Activated CD8-positive, alpha-beta T cell treated with anti-CD3 and anti-CD28 coated beads for 36 hours (primary cell): ENCODE data around the gene FCRL6. TPM values are rescaled to one million over a fixed set of nuclear protein-coding genes. Genes with fewer than 3 reads are reported as not detected.

Source experiments
- ATAC-seq: fragments of 200-7000 bp; cut with Tn5 transposase; one replicate; pipeline ENCODE4 v1.10.0; 2021; ENCODE audit warnings: mild to moderate bottlenecking, moderate library complexity
- CTCF ChIA-PET: fragments of 350-600 bp; sonication (Branson Sonifier 250); formaldehyde crosslinking; loops from one replicate; lab custom pipeline; 2021; ENCODE audit warnings: antibody characterized with exemption; lab: Charles Lee
- POLR2A ChIA-PET: fragments of 350-600 bp; sonication (Branson Sonifier 250); formaldehyde crosslinking; loops from one replicate; lab custom pipeline; 2021; ENCODE audit warnings: antibody characterized with exemption; lab: Charles Lee
- DNase-seq: peaks from one replicate; pipeline ENCODE4 v3.0.0-alpha.2; 2020
- H3K27ac Mint-ChIP-seq: one replicate; pipeline ENCODE4 v1.8.0; 2021; ENCODE audit warnings: mild to moderate bottlenecking, mixed read lengths
- H3K27me3 Mint-ChIP-seq: one replicate; pipeline ENCODE4 v1.8.0; 2021; ENCODE audit warnings: mixed read lengths
- H3K36me3 Mint-ChIP-seq: one replicate; pipeline ENCODE4 v1.8.0; 2021; ENCODE audit warnings: low read depth, mixed read lengths
- H3K4me1 Mint-ChIP-seq: one replicate; pipeline ENCODE4 v1.8.0; 2021; ENCODE audit warnings: low read depth, mixed read lengths
- H3K4me3 Mint-ChIP-seq: one replicate; pipeline ENCODE4 v1.8.0; 2021; ENCODE audit warnings: mild to moderate bottlenecking, moderate library complexity, mixed read lengths
- H3K9me3 Mint-ChIP-seq: one replicate; pipeline ENCODE4 v1.8.0; 2021; ENCODE audit warnings: mixed read lengths
- intact Hi-C: fragments of 100-400 bp; cut with micrococcal nuclease; formaldehyde crosslinking; loops from one replicate; pipeline ENCODE4 v1.10.0; 2022
- total RNA-seq, 2 experiments: library from RNA; stranded (reverse); gene quantifications; one replicate each; pipeline ENCODE4 v1.2.3, GENCODE V29; 2021
- TF ChIP-seq, protein P1 (sequence below): fragments of 200-600 bp; IDR thresholded peaks from one replicate; pipeline ENCODE4 v1.8.0; 2022; ENCODE audit warnings: antibody characterized with exemption, mild to moderate bottlenecking

The FCRL6 gene
- total RNA-seq, 2 experiments from 2014 or later, result 0.20 TPM; not detected in 1

DNA sequence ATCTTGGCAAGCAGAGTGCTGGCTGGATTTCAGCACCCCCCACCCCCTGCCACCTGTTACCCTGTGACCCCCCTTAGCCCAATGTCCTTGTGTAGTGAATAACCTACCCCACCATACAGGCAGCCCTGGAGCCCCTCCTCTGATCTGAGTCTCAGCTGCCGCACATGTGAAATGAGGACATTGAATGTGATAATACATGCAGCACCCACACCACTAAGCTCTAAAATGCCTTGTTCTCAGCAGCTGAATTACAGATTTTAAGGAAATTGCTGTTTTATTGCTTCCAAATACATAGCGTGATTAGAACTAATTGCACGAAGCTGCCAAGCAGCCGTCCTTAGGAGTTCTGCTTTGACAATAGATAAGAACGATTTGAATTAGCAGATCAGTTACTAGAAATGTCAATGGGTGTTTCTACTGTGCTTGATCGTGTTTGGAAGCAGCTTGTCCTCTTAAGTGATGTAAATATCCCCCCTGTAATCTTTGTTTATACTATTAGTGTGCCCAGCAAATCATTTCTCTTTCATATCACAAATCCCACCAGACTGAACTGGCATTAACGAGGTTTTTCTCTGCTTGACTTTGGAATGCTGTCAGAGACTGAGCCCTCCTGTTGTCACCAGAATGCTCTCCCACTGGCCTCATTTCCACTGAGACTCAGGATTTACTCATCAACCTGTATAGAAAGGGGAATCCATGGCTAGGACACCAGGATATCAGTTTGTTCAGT lies 29.4 kb downstream of the FCRL6 start:
- no peak overlapping the region for H3K4me3 Mint-ChIP-seq
- intact Hi-C loops, result no loop called here
- ATAC-seq (no peak), DNase-seq (no peak)
- H3K27ac Mint-ChIP-seq, result no peak overlapping the region
- H3K27me3 Mint-ChIP-seq, result no peaks in the 10 kb centered on the region
- H3K9me3 Mint-ChIP-seq, result peaks cover 4% of the 10 kb centered on the region
- ChIA-PET POLR2A (interaction anchor here (0.9 to 1.9 kb wide), 3 partner anchors 10 to 94 kb away, joined by 3 to 5 read pairs (median 3); partner anchors contain the start of gene TAGLN2), CTCF (interaction anchor here (1.1 to 3.1 kb wide), 6 partner anchors 10 to 60 kb away, joined by 3 to 13 read pairs (median 6); no protein-coding TSS in a partner anchor)
- peaks cover 1% of the 10 kb centered on the region for H3K36me3 Mint-ChIP-seq
- TF ChIP-seq, protein P1, sequence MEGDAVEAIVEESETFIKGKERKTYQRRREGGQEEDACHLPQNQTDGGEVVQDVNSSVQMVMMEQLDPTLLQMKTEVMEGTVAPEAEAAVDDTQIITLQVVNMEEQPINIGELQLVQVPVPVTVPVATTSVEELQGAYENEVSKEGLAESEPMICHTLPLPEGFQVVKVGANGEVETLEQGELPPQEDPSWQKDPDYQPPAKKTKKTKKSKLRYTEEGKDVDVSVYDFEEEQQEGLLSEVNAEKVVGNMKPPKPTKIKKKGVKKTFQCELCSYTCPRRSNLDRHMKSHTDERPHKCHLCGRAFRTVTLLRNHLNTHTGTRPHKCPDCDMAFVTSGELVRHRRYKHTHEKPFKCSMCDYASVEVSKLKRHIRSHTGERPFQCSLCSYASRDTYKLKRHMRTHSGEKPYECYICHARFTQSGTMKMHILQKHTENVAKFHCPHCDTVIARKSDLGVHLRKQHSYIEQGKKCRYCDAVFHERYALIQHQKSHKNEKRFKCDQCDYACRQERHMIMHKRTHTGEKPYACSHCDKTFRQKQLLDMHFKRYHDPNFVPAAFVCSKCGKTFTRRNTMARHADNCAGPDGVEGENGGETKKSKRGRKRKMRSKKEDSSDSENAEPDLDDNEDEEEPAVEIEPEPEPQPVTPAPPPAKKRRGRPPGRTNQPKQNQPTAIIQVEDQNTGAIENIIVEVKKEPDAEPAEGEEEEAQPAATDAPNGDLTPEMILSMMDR, result no peak
- H3K4me1 Mint-ChIP-seq, result peaks cover 31% of the 10 kb centered on the region

DNA sequence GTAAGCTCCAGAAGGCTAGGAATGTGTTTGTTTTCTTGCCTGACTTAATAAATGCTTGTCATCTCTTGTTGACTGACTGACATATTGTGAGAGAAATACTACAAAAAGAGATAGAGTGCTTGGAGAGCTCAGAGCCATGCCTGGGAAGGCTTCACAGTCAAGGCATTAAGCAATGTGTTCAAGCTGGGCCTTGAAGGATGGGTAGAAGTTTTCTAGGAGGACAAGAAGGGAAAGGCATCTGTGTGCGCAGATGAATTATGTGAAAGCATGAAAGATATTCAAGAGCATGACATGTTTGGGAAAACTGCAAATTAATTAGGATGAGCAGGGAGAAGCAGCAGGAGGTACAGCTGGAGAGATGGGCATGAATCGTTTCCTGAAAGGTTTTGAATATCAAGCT lies 30.1 kb downstream of the FCRL6 start:
- ChIA-PET CTCF (interaction anchor here (1.1 to 3.1 kb wide), 5 partner anchors 9 to 59 kb away, joined by 3 to 13 read pairs (median 7); no protein-coding TSS in a partner anchor), POLR2A (interaction anchor here (0.9 to 1.9 kb wide), 3 partner anchors 9 to 93 kb away, joined by 3 to 5 read pairs (median 3); partner anchors contain the start of gene TAGLN2)
- H3K9me3 Mint-ChIP-seq, result no peaks in the 10 kb centered on the region
- no peak overlapping the region for H3K27ac Mint-ChIP-seq
- intact Hi-C loops, result no loop called here
- H3K36me3 Mint-ChIP-seq, result peaks cover 3% of the 10 kb centered on the region
- no peak overlapping the region for H3K4me3 Mint-ChIP-seq
- DNase-seq (no peak), ATAC-seq (no peak)
- no peaks in the 10 kb centered on the region for H3K27me3 Mint-ChIP-seq
- TF ChIP-seq, protein P1, result no peak
- peaks cover 23% of the 10 kb centered on the region for H3K4me1 Mint-ChIP-seq

DNA sequence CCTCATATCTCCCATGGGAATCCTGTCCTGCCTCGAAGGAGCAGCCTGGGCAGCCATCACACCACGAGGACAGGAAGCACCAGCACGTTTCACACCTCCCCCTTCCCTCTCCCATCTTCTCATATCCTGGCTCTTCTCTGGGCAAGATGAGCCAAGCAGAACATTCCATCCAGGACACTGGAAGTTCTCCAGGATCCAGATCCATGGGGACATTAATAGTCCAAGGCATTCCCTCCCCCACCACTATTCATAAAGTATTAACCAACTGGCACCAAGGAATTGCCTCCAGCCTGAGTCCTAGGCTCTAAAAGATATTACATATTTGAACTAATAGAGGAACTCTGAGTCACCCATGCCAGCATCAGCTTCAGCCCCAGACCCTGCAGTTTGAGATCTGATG lies 33.2 kb downstream of the FCRL6 start:
- peaks cover 7% of the 10 kb centered on the region for H3K4me1 Mint-ChIP-seq
- H3K9me3 Mint-ChIP-seq, result no peaks in the 10 kb centered on the region
- ATAC-seq (no peak), DNase-seq (no peak)
- CTCF ChIA-PET, result interaction anchor here (1.0 kb wide), 1 partner anchor 57 kb away, joined by 3 read pairs; no protein-coding TSS in a partner anchor
- H3K36me3 Mint-ChIP-seq, result peaks cover 6% of the 10 kb centered on the region
- intact Hi-C loops, result no loop called here
- H3K27me3 Mint-ChIP-seq, result no peaks in the 10 kb centered on the region
- no peak overlapping the region for H3K27ac Mint-ChIP-seq
- TF ChIP-seq, protein P1, result no peak
- no peak overlapping the region for H3K4me3 Mint-ChIP-seq
- POLR2A ChIA-PET, result no interaction called here

DNA sequence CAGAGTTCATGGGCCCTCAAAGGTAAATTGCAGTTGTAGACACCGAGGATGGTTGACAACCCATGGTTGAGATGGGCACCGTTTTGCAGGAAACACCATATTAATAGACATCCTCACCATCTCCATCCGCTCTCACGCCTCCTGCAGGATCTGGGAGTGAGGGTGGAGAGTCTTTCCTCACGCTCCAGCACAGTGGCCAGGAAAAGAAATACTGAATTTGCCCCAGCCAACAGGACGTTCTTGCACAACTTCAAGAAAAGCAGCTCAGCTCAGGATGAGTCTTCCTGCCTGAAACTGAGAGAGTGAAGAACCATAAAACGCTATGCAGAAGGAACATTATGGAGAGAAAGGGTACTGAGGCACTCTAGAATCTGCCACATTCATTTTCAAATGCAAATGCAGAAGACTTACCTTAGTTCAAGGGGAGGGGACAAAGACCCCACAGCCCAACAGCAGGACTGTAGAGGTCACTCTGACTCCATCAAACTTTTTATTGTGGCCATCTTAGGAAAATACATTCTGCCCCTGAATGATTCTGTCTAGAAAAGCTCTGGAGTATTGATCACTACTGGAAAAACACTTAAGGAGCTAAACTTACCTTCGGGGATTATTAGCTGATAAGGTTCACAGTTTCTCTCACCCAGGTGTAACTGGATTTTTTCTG lies 33.8 kb downstream of the FCRL6 start:
- H3K9me3 Mint-ChIP-seq, result no peaks in the 10 kb centered on the region
- intact Hi-C loops, result no loop called here
- no peak for ATAC-seq
- H3K27me3 Mint-ChIP-seq, result no peaks in the 10 kb centered on the region
- no peak for DNase-seq
- no peak overlapping the region for H3K27ac Mint-ChIP-seq
- H3K4me3 Mint-ChIP-seq, result no peak overlapping the region
- H3K4me1 Mint-ChIP-seq, result peaks cover 7% of the 10 kb centered on the region
- TF ChIP-seq, protein P1, result no peak
- peaks cover 6% of the 10 kb centered on the region for H3K36me3 Mint-ChIP-seq
- POLR2A ChIA-PET, result no interaction called here
- CTCF ChIA-PET, result interaction anchor here (1.0 kb wide), 3 partner anchors 17 to 56 kb away, joined by 3 to 5 read pairs (median 3); no protein-coding TSS in a partner anchor
